ENCODE measurements around the gene TMEM150A.
A peak's percentile ranks its signal among the peaks of the same experiment; 100 is the strongest.
"Not testable (repeated sequence)": the region's sequence is repeated elsewhere in the genome, so short reads cannot be mapped to it uniquely, and the experiment has no call there.

Gene TMEM150A

GRCh38 chr2:85611705-85612587 lies 9.4 kb upstream of the TMEM150A start, which contains the start of gene C2orf68:
Gene C2orf68 (minus strand): TSS chr2:85612066. CDS start chr2:85611984, 82 bp downstream.
- no peak for DNase-seq

GRCh38 chr2:85611217-85611704 lies 8.8 kb upstream of the TMEM150A start:
- DNase-seq, result no peak

GRCh38 chr2:85607268-85608215 lies 5.0 kb upstream of the TMEM150A start:
- DNase-seq, result no peak

GRCh38 chr2:85606116-85606455 lies 3.6 kb upstream of the TMEM150A start:
- DNase-seq, result no peak

- no peak for DNase-seq
Measured at GRCh38 chr2:85605406-85606115, 3.1 kb upstream of the TMEM150A start.

GRCh38 chr2:85604568-85605339 lies 2.3 kb upstream of the TMEM150A start:
- no peak for DNase-seq

- not testable (repeated sequence) for DNase-seq
Measured at GRCh38 chr2:85604133-85604444, 1.6 kb upstream of the TMEM150A start.

- DNase-seq, result no peak
Measured at GRCh38 chr2:85601771-85602475, 575 bp downstream of the TMEM150A start.

GRCh38 chr2:85600951-85601770 lies 1.3 kb downstream of the TMEM150A start:
- no peak for DNase-seq

- DNase-seq, result no peak
Measured at GRCh38 chr2:85600235-85600575, 2.3 kb downstream of the TMEM150A start.

- DNase-seq, result no peak
Measured at GRCh38 chr2:85599468-85600234, 2.8 kb downstream of the TMEM150A start.

GRCh38 chr2:85598594-85599340 lies 3.7 kb downstream of the TMEM150A start:
- no peak for DNase-seq

GRCh38 chr2:85597241-85597640 lies 5.3 kb downstream of the TMEM150A start:
- no peak for DNase-seq

- no peak for DNase-seq
Measured at GRCh38 chr2:85596486-85597143, 5.9 kb downstream of the TMEM150A start.

- DNase-seq, result no peak
Measured at GRCh38 chr2:85596026-85596333, 6.5 kb downstream of the TMEM150A start.

- DNase-seq, result peak; percentile 67
Measured at GRCh38 chr2:85595301-85596025, 7.0 kb downstream of the TMEM150A start, which contains the start of gene RNF181. Gene RNF181 (plus strand): TSS chr2:85595745. CDS start chr2:85595764, 19 bp downstream.

- no peak for DNase-seq
Measured at GRCh38 chr2:85594715-85595300, 7.7 kb downstream of the TMEM150A start.

- no peak for DNase-seq
Measured at GRCh38 chr2:85593023-85593422, 9.5 kb downstream of the TMEM150A start.

Data from NCI-H1417 treated with DMSO at 0.1 percent for 48 hours (cell line).